ENCODE measurements around the gene DGCR6. TPM values are rescaled to one million over a fixed set of nuclear protein-coding genes. Genes with fewer than 3 reads are reported as not detected.

DGCR6 gene
- total and polyA plus RNA-seq, 10 of the 15 experiments (the other 5 are each of a cell fraction or from before 2014, with no cell fraction given) = 0.06 to 0.54 (median 0.16) TPM; not detected in 2

- Histone ChIP-seq H3K79me2 (ENCODE audit: control insufficient read depth, insufficient read depth, low read length) (no peaks in the 10 kb centered on the region), H3K4me1 (ENCODE audit: control insufficient read depth, insufficient read depth, low read length) (no peaks in the 10 kb centered on the region), H3K36me3 (ENCODE audit: control insufficient read depth in 2 of 2, insufficient read depth in 2 of 2, low read length in 1 of 2) (no peaks in the 10 kb centered on the region), H3K27me3 (replicated peaks in 1 of 2; ENCODE audit: control insufficient read depth in 2 of 2, insufficient read depth in 2 of 2, low read length in 1 of 2) (no peaks in the 10 kb centered on the region), H3K27ac (ENCODE audit: control insufficient read depth, insufficient read depth) (no peak overlapping the region), H4K20me1 (ENCODE audit: control insufficient read depth, insufficient read depth) (no peaks in the 10 kb centered on the region), H3K9ac (ENCODE audit: control insufficient read depth, insufficient read depth, low read length) (no peak overlapping the region), H3K9me3 (replicated peaks; ENCODE audit: control insufficient read depth, insufficient read depth, low read length) (no peaks in the 10 kb centered on the region), H3K4me2 (ENCODE audit: control insufficient read depth, insufficient read depth) (no peak overlapping the region), H2AFZ (ENCODE audit: control insufficient read depth, low read depth, low read length) (no peak overlapping the region), H3K4me3 (no peak overlapping the region)
- ATAC-seq (no peak), FAIRE-seq (no peak), DNase-seq (ENCODE audit: low read depth, low spot score) (no peak)
- no peak for TF ChIP-seq MEF2B (IDR thresholded peaks at IDR 0.05; ENCODE audit: partially characterized antibody, poor library complexity, severe bottlenecking)
- no peak for TF ChIP-seq SKIL (IDR thresholded peaks at IDR 0.05; ENCODE audit: low read depth, poor library complexity, severe bottlenecking)
- no peak for TF ChIP-seq ZNF622 (IDR thresholded peaks at IDR 0.05)
- no peak for TF ChIP-seq STAT1 (conservative IDR thresholded peaks at IDR 0.05)
- no peak for TF ChIP-seq TCF7 (IDR thresholded peaks at IDR 0.05; ENCODE audit: borderline replicate concordance)
- no peak for TF ChIP-seq TCF3 (IDR thresholded peaks at IDR 0.05; ENCODE audit: borderline replicate concordance, insufficient read depth, low read depth, low read length)
- TF ChIP-seq EGR1 (IDR thresholded peaks at IDR 0.05; ENCODE audit: borderline replicate concordance in 1 of 2, low read depth in 2 of 2, low read length in 2 of 2) = no peak
- TF ChIP-seq CBX5 (IDR thresholded peaks at IDR 0.05; ENCODE audit: low read depth) = no peak
- TF ChIP-seq ZBED1 (IDR thresholded peaks at IDR 0.05; ENCODE audit: borderline replicate concordance) = no peak
- no peak for TF ChIP-seq MAX (IDR thresholded peaks at IDR 0.05; ENCODE audit: low read depth, low read length)
- no peak for TF ChIP-seq GATAD2B (conservative IDR thresholded peaks at IDR 0.05; ENCODE audit: low read depth)
- TF ChIP-seq ZSCAN29 (IDR thresholded peaks at IDR 0.05) = no peak
- TF ChIP-seq EED (IDR thresholded peaks at IDR 0.05; ENCODE audit: low read depth) = no peak
- ChIA-PET POLR2A (no interaction called here), RAD21 (ENCODE audit: unreplicated experiment) (no interaction called here), SMC1A (ENCODE audit: uncharacterized antibody, unreplicated experiment) (no interaction called here), CTCF (no interaction called here)
- 45% methylated on average over 12 of the region's 12 CpGs for WGBS (ENCODE audit: insufficient coverage, insufficient replicate concordance, low lambda C conversion rate, missing lambda C conversion rate)
- intact Hi-C loops (cut with micrococcal nuclease; ENCODE audit: unreplicated experiment) = no loop called here
- no TSS peak for BruUV-seq (replicated peaks)
- in situ Hi-C loops (cut with MboI) = no loop called here
Observed at GRCh38 chr22:18947905-18948304, 41.8 kb downstream of the DGCR6 start.
